ENCODE data around the gene MRTO4. TPM values are rescaled to one million over a fixed set of nuclear protein-coding genes. Genes with fewer than 3 reads are reported as not detected.
A peak's percentile ranks its signal among the peaks of the same experiment; 100 is the strongest.

The MRTO4 gene
- total and polyA plus RNA-seq, 9 of the 15 experiments (the other 6 are each of a cell fraction or from before 2014, with no cell fraction given), result 62.0 to 173 (median 146) TPM

GRCh38 chr1:19240673-19241538 lies 10.7 kb upstream of the MRTO4 start (continued):
- no peak for TF ChIP-seq ZBTB5 (IDR thresholded peaks at IDR 0.05)
- TF ChIP-seq ZSCAN32 (CRISPR knock-in tag; IDR thresholded peaks at IDR 0.05), result no peak
- TF ChIP-seq CCNT2 (IDR thresholded peaks at IDR 0.05; ENCODE audit: borderline replicate concordance, extremely low read depth, insufficient read length, low read depth, low read length), result no peak
- TF ChIP-seq ZNF431 (CRISPR knock-in tag; IDR thresholded peaks at IDR 0.05), result no peak
- TF ChIP-seq ZNF184 (CRISPR knock-in tag; IDR thresholded peaks at IDR 0.05), result no peak
- TF ChIP-seq MYC (IDR thresholded peaks at IDR 0.05; ENCODE audit: low read depth, low read length), result no peak
- no peak for TF ChIP-seq MYC (CRISPR knock-in tag; IDR thresholded peaks at IDR 0.05; ENCODE audit: borderline replicate concordance, low read depth)
- no peak for TF ChIP-seq HDAC2 (IDR thresholded peaks at IDR 0.05)
- no peak for TF ChIP-seq ERF (CRISPR knock-in tag; IDR thresholded peaks at IDR 0.05)
- no peak for TF ChIP-seq ZKSCAN3 (CRISPR knock-in tag; IDR thresholded peaks at IDR 0.05)
- TF ChIP-seq PPARD (CRISPR knock-in tag; IDR thresholded peaks at IDR 0.05), result no peak
- no peak for TF ChIP-seq ESRRB (CRISPR knock-in tag; IDR thresholded peaks at IDR 0.05; ENCODE audit: borderline replicate concordance)
- no peak for TF ChIP-seq CREB3 (tag; conservative IDR thresholded peaks at IDR 0.05; ENCODE audit: low read depth)
- TF ChIP-seq ATF7 (IDR thresholded peaks at IDR 0.05), result peak; percentile 33; the same call in 1 of the 2 replicates
- TF ChIP-seq ATF6 (CRISPR knock-in tag; IDR thresholded peaks at IDR 0.05), result no peak
- 0 out of 2 replicates have a peak, but pooled peaks have one; percentile 17 for TF ChIP-seq USF1 (CRISPR knock-in tag; IDR thresholded peaks at IDR 0.05)
- TF ChIP-seq IFI16 (CRISPR knock-in tag; IDR thresholded peaks at IDR 0.05), result no peak
- peak; percentile 77 to 83 for TF ChIP-seq RAD21 (CRISPR knock-in tag; conservative IDR thresholded peaks at IDR 0.05 in 1 of 2, IDR thresholded peaks at IDR 0.05 in 1 of 2)
- no peak for TF ChIP-seq ATF2 (CRISPR knock-in tag; IDR thresholded peaks at IDR 0.05)
- TF ChIP-seq CREBBP (IDR thresholded peaks at IDR 0.05; ENCODE audit: low read depth, low read length), result no peak
- TF ChIP-seq ETV5 (CRISPR knock-in tag; IDR thresholded peaks at IDR 0.05; ENCODE audit: low read depth), result 0 out of 2 replicates have a peak, but pooled peaks have one; percentile 45

Data from K562 (cell line).